ENCODE results near the gene CPAMD8. TPM values are rescaled to one million over a fixed set of nuclear protein-coding genes. Genes with fewer than 3 reads are reported as not detected.
"Not testable (repeated sequence)": the region's sequence is repeated elsewhere in the genome, so short reads cannot be mapped to it uniquely, and the experiment has no call there.

Gene CPAMD8
- total RNA-seq, 2 experiments from 2014 or later: 0.32 to 1.2 TPM

- CTCF ChIA-PET (ENCODE audit: unreplicated experiment): no interaction called here
- no TSS peak for BruUV-seq (replicated peaks)
- DNase-seq (ENCODE audit: low spot score): no peak
- H3K79me2 ChIP-seq (ENCODE audit: insufficient read depth, low read depth, low read length): no peaks in the 10 kb centered on the region
- H3K27ac ChIP-seq (ENCODE audit: low read depth, low read length, poor library complexity, severe bottlenecking): no peak overlapping the region
- no peaks in the 10 kb centered on the region for H3K9me2 ChIP-seq (ENCODE audit: insufficient read depth, low read length)
- intact Hi-C loops (cut with micrococcal nuclease; ENCODE audit: unreplicated experiment): no loop called here
- H4K20me1 ChIP-seq (ENCODE audit: insufficient read depth, low read length): no peaks in the 10 kb centered on the region
- H3K36me3 ChIP-seq (ENCODE audit: insufficient read depth, low read length): no peaks in the 10 kb centered on the region
- no peak overlapping the region for H2AFZ ChIP-seq (ENCODE audit: low read length)
- H3K4me2 ChIP-seq (ENCODE audit: low read length): no peak overlapping the region
- no peaks in the 10 kb centered on the region; the same call in 1 of the 2 replicates for H3K9me3 ChIP-seq (ENCODE audit: low read length)
- no peaks in the 10 kb centered on the region for H3K4me1 ChIP-seq (ENCODE audit: insufficient read depth, low read length, poor library complexity, severe bottlenecking)
- POLR2A ChIA-PET: no interaction called here
- no peak for TF ChIP-seq CTCF (conservative IDR thresholded peaks at IDR 0.05; ENCODE audit: low read length)
- no peak overlapping the region for H3K4me3 ChIP-seq (ENCODE audit: low read depth, low read length, poor library complexity, severe bottlenecking)
Measured at GRCh38 chr19:16998635-16999194, 27.9 kb downstream of the CPAMD8 start.

GRCh38 chr19:16996838-16997490 lies 29.6 kb downstream of the CPAMD8 start:
- H3K4me1 ChIP-seq (ENCODE audit: insufficient read depth, low read length, poor library complexity, severe bottlenecking); H3K9me3 ChIP-seq (ENCODE audit: low read length); BruUV-seq (replicated peaks); H3K27ac ChIP-seq (ENCODE audit: low read depth, low read length, poor library complexity, severe bottlenecking); H3K9me2 ChIP-seq (ENCODE audit: insufficient read depth, low read length); H3K79me2 ChIP-seq (ENCODE audit: insufficient read depth, low read depth, low read length); H3K4me2 ChIP-seq (ENCODE audit: low read length); H3K4me3 ChIP-seq (ENCODE audit: low read depth, low read length, poor library complexity, severe bottlenecking); DNase-seq (ENCODE audit: low spot score); H4K20me1 ChIP-seq (ENCODE audit: insufficient read depth, low read length); CTCF ChIA-PET (ENCODE audit: unreplicated experiment); H2AFZ ChIP-seq (ENCODE audit: low read length); intact Hi-C loops (cut with micrococcal nuclease; ENCODE audit: unreplicated experiment); H3K36me3 ChIP-seq (ENCODE audit: insufficient read depth, low read length): not testable (repeated sequence)
- POLR2A ChIA-PET: interaction anchor here (0.7 kb wide), 1 partner anchor 40 kb away, joined by 6 read pairs; no protein-coding TSS in a partner anchor

GRCh38 chr19:16988661-16989060 lies 37.9 kb downstream of the CPAMD8 start:
- TF ChIP-seq CTCF (conservative IDR thresholded peaks at IDR 0.05; ENCODE audit: low read length) (no peak), EZH2phosphoT487 (IDR thresholded peaks at IDR 0.05; ENCODE audit: borderline replicate concordance, low read depth, low read length) (no peak)
- Histone ChIP-seq H3K9me3 (ENCODE audit: low read length) (no peaks in the 10 kb centered on the region), H2AFZ (ENCODE audit: low read length) (no peak overlapping the region), H4K20me1 (ENCODE audit: insufficient read depth, low read length) (no peaks in the 10 kb centered on the region), H3K4me1 (ENCODE audit: insufficient read depth, low read length, poor library complexity, severe bottlenecking) (no peaks in the 10 kb centered on the region), H3K27ac (ENCODE audit: low read depth, low read length, poor library complexity, severe bottlenecking) (no peak overlapping the region), H3K79me2 (ENCODE audit: insufficient read depth, low read depth, low read length) (no peaks in the 10 kb centered on the region), H3K36me3 (ENCODE audit: insufficient read depth, low read length) (no peaks in the 10 kb centered on the region), H3K4me2 (ENCODE audit: low read length) (no peak overlapping the region), H3K9me2 (ENCODE audit: insufficient read depth, low read length) (no peaks in the 10 kb centered on the region), H3K4me3 (ENCODE audit: low read depth, low read length, poor library complexity, severe bottlenecking) (no peak overlapping the region)
- ChIA-PET POLR2A (no interaction called here), CTCF (ENCODE audit: unreplicated experiment) (no interaction called here)
- no peak for DNase-seq (ENCODE audit: low spot score)
- no TSS peak for BruUV-seq (replicated peaks)
- intact Hi-C loops (cut with micrococcal nuclease; ENCODE audit: unreplicated experiment): no loop called here
